Tibial nerve (tissue), 4 donors: ENCODE data around the gene SSC5D.

ENCODE experiments used
- CTCF ChIP-seq, 5 experiments: fragments of 200-600 bp in 3 of 5; fragments of 450-650 bp in 2 of 5; sonication (generic) in 3 of 5; IDR thresholded peaks; one replicate each; pipeline ENCODE4 v1.5.1; 2016 to 2019; ENCODE audit warnings: antibody characterized with exemption in 5 of 5, mild to moderate bottlenecking in 3 of 5, moderate library complexity in 2 of 5
- EP300 ChIP-seq, 2 donors: sonication (generic); formaldehyde crosslinking; IDR thresholded peaks; one replicate each; pipeline ENCODE4 v1.6.1; 2017; ENCODE audit warnings: antibody characterized with exemption in 2 of 2, mild to moderate bottlenecking in 1 of 2
- POLR2A ChIP-seq, 2 donors: fragments of 450-650 bp; IDR thresholded peaks; one replicate each; pipeline ENCODE4 v1.6.1; 2017; ENCODE audit warnings: antibody characterized with exemption in 2 of 2, mild to moderate bottlenecking in 2 of 2, moderate library complexity in 2 of 2

GRCh38 chr19:55529636-55530234 is 41.5 kb downstream of the SSC5D start:
- TF ChIP-seq CTCF (IDR thresholded peaks at IDR 0.05) (no peak), POLR2A (IDR thresholded peaks at IDR 0.05) (no peak), EP300 (IDR thresholded peaks at IDR 0.05) (no peak)
